HCT116 (cell line): Measurements from ENCODE around the gene EIF6. TPM values are rescaled to one million over a fixed set of nuclear protein-coding genes. Genes with fewer than 3 reads are reported as not detected.

Experiments
- ATAC-seq: fragments of 200-7000 bp; cut with Tn5 transposase; 2 replicates; pipeline ENCODE4 v1.9.1; 2020; ENCODE audit warnings: mild to moderate bottlenecking, moderate library complexity
- BruUV-seq: library from RNA; stranded (reverse); fragments of 400-500 nt; replicated peaks from 2 replicates; lab custom pipeline; 2021; lab: Mats Ljungman, UMichigan
- CTCF ChIA-PET: fragments of 300-600 bp; sonication (Branson Sonifier 250); formaldehyde crosslinking; loops from one replicate; lab custom pipeline; 2021; ENCODE audit warnings: antibody characterized with exemption; lab: Charles Lee
- POLR2A ChIA-PET: fragments of 300-600, 350-600 bp; sonication (Branson Sonifier 250); formaldehyde crosslinking; loops from one replicate; lab custom pipeline; 2021; ENCODE audit warnings: antibody characterized with exemption; lab: Charles Lee
- RAD21 ChIA-PET, 2 experiments: fragments of 300-600 bp; sonication (Branson Sonifier 250); formaldehyde crosslinking; loops; one replicate each; lab custom pipeline; 2023; ENCODE audit warnings: low total read pairs in 2 of 2; ENCODE audit not compliant: uncharacterized antibody in 2 of 2, unreplicated experiment in 2 of 2, low non-redundant PET in 1 of 2; lab: Charles Lee
- DNase-seq: peaks from one replicate; pipeline ENCODE4 v3.0.0-alpha.2; 2010; ENCODE audit warnings: low read depth, low spot score
- H2AFZ ChIP-seq: fragments of 200-600 bp; shearing (Covaris generic), sonication (generic); 2 replicates; pipeline ENCODE4 v1.6.1; 2017; ENCODE audit warnings: low read depth, mixed run types, mixed read lengths, antibody characterized with exemption, low read length; ENCODE audit not compliant: poor library complexity, severe bottlenecking
- H3K27ac ChIP-seq: 2 replicates; pipeline ENCODE4 v1.5.1; 2012; ENCODE audit warnings: low read depth, low read length
- H3K27me3 ChIP-seq: fragments of 200-600 bp; sonication (generic); 2 replicates; pipeline ENCODE4 v1.6.1; 2016; ENCODE audit warnings: mixed run types, low read length, mixed read lengths; ENCODE audit not compliant: insufficient read depth
- H3K36me3 ChIP-seq, 2 experiments: fragments of 200-500 bp in 1 of 2; fragments of 200-600 bp in 1 of 2; sonication (Bioruptor generic) in 1 of 2; sonication (generic) in 1 of 2; 2 replicates each; pipeline versions ENCODE4 v1.5.1 to v1.6.1; 2014 to 2016; ENCODE audit warnings: low read length in 2 of 2, inconsistent platforms in 1 of 2, mixed read lengths in 1 of 2, mixed run types in 1 of 2; ENCODE audit not compliant: insufficient read depth in 2 of 2, control insufficient read depth in 1 of 2
- H3K4me1 ChIP-seq, 2 experiments: fragments of 200-600 bp in 1 of 2; sonication (generic) in 1 of 2; 2 replicates each; pipeline versions ENCODE4 v1.5.1 to v1.6.1; 2012 to 2017; ENCODE audit warnings: low read length in 2 of 2, inconsistent platforms in 1 of 2, mild to moderate bottlenecking in 1 of 2, mixed read lengths in 1 of 2, mixed run types in 1 of 2, moderate library complexity in 1 of 2; ENCODE audit not compliant: insufficient read depth in 2 of 2, control insufficient read depth in 1 of 2
- H3K4me2 ChIP-seq: fragments of 200-600 bp; sonication (generic); 2 replicates; pipeline ENCODE4 v1.6.1; 2017; ENCODE audit warnings: mixed run types, low read length, mixed read lengths
- H3K4me3 ChIP-seq, 2 experiments: fragments of 200-600 bp in 1 of 2; sonication (generic) in 1 of 2; replicated peaks in 1 of 2; 2 replicates each; pipeline ENCODE4 v1.5.1; 2011 to 2016; ENCODE audit warnings: low read length in 2 of 2, control low read depth in 1 of 2, low read depth in 1 of 2, mild to moderate bottlenecking in 1 of 2, mixed read lengths in 1 of 2, mixed run types in 1 of 2
- H3K79me2 ChIP-seq: fragments of 200-600 bp; sonication (generic); 2 replicates; pipeline ENCODE4 v1.6.1; 2017; ENCODE audit warnings: mild to moderate bottlenecking, mixed run types, low read length, moderate library complexity, mixed read lengths; ENCODE audit not compliant: insufficient read depth
- H3K9ac ChIP-seq: fragments of 200-600 bp; sonication (generic); 2 replicates; pipeline ENCODE4 v1.6.1; 2016; ENCODE audit warnings: low read length, mixed read lengths
- H3K9me2 ChIP-seq: fragments of 200-600 bp; sonication (generic), shearing (Covaris generic); 2 replicates; pipeline ENCODE4 v1.6.1; 2017; ENCODE audit warnings: mixed run types, mild to moderate bottlenecking, moderate library complexity; ENCODE audit not compliant: insufficient read depth
- H3K9me3 ChIP-seq, 2 experiments: fragments of 200-500 bp in 1 of 2; fragments of 200-600 bp in 1 of 2; sonication (Bioruptor generic) in 1 of 2; sonication (generic) in 1 of 2; 2 replicates each; pipeline ENCODE4 v1.6.1; 2014 to 2017; ENCODE audit warnings: low read length in 2 of 2, mixed read lengths in 2 of 2, inconsistent platforms in 1 of 2, low read depth in 1 of 2, mild to moderate bottlenecking in 1 of 2, mixed run types in 1 of 2, moderate library complexity in 1 of 2; ENCODE audit not compliant: control insufficient read depth in 1 of 2, insufficient read depth in 1 of 2
- H4K20me1 ChIP-seq: fragments of 200-600 bp; sonication (generic), shearing (Covaris generic); 2 replicates; pipeline ENCODE4 v1.6.1; 2017; ENCODE audit warnings: mixed run types, mild to moderate bottlenecking, moderate library complexity; ENCODE audit not compliant: insufficient read depth
- CEBPB ChIP-seq: IDR thresholded peaks from 2 replicates; pipeline ENCODE4 v1.6.1; 2012; ENCODE audit warnings: low read depth
- CTCF ChIP-seq, 3 experiments: fragments of 200-600 bp in 1 of 3; sonication (generic) in 1 of 3; IDR thresholded peaks in 2 of 3; conservative IDR thresholded peaks in 1 of 3; 2 replicates each; pipeline ENCODE4 v1.5.1; 2012 to 2017; ENCODE audit warnings: low read depth in 2 of 3, low read length in 2 of 3, antibody characterized with exemption in 1 of 3, borderline replicate concordance in 1 of 3, control low read depth in 1 of 3, mild to moderate bottlenecking in 1 of 3, mixed read lengths in 1 of 3, mixed run types in 1 of 3, moderate library complexity in 1 of 3; ENCODE audit not compliant: insufficient read depth in 1 of 3
- EZH2 ChIP-seq: fragments of 200-600 bp; sonication (generic); IDR thresholded peaks from 2 replicates; pipeline ENCODE4 v1.6.1; 2017; ENCODE audit warnings: antibody characterized with exemption, mixed run types
- EZH2phosphoT487 ChIP-seq: fragments of 200-600 bp; IDR thresholded peaks from 2 replicates; pipeline ENCODE4 v1.6.1; 2018; ENCODE audit warnings: antibody characterized with exemption, borderline replicate concordance
- FOSL1 ChIP-seq: IDR thresholded peaks from 2 replicates; pipeline ENCODE4 v1.6.1; 2012; ENCODE audit warnings: low read depth
- POLR2A ChIP-seq: IDR thresholded peaks from 2 replicates; pipeline ENCODE4 v1.7.0; 2011; ENCODE audit warnings: borderline replicate concordance; ENCODE audit not compliant: insufficient read depth, insufficient read length; ENCODE audit errors: extremely low read depth
- POLR2AphosphoS5 ChIP-seq: IDR thresholded peaks from 2 replicates; pipeline ENCODE4 v1.6.1; 2011; ENCODE audit warnings: mild to moderate bottlenecking, low read depth, low read length, moderate library complexity
- RAD21 ChIP-seq: IDR thresholded peaks from 2 replicates; pipeline ENCODE4 v1.6.1; 2012; ENCODE audit warnings: low read depth, mild to moderate bottlenecking
- SIN3A ChIP-seq: IDR thresholded peaks from 2 replicates; pipeline ENCODE4 v1.6.1; 2012; ENCODE audit warnings: low read depth
- SP1 ChIP-seq: IDR thresholded peaks from 2 replicates; pipeline ENCODE4 v1.6.1; 2012; ENCODE audit warnings: low read depth
- SRF ChIP-seq: IDR thresholded peaks from 2 replicates; pipeline ENCODE4 v1.6.1; 2012; ENCODE audit warnings: low read depth
- ZBTB33 ChIP-seq: IDR thresholded peaks from 2 replicates; pipeline ENCODE4 v1.6.1; 2011; ENCODE audit warnings: mild to moderate bottlenecking, low read length, moderate library complexity; ENCODE audit not compliant: insufficient replicate concordance; ENCODE audit errors: extremely low read depth
- ZFX ChIP-seq: fragments of 450-650 bp; IDR thresholded peaks from 2 replicates; pipeline ENCODE4 v1.6.1; 2017
- ZNF274 ChIP-seq: fragments of 200-500 bp; sonication (Bioruptor generic); IDR thresholded peaks from 2 replicates; pipeline ENCODE4 v1.6.1; 2014; ENCODE audit warnings: mild to moderate bottlenecking, low read depth, low read length, inconsistent platforms
- intact Hi-C: fragments of 100-400 bp; cut with micrococcal nuclease; formaldehyde crosslinking; loops from 2 replicates; pipeline ENCODE4 v1.10.0; 2022
- total RNA-seq: library from RNA; stranded (reverse); gene quantifications from one replicate; pipeline ENCODE4 v1.2.1, GENCODE V29; 2021; ENCODE audit not compliant: unreplicated experiment

EIF6 gene
- total RNA-seq, 1 experiment from 2014 or later: 209 TPM

DNA sequence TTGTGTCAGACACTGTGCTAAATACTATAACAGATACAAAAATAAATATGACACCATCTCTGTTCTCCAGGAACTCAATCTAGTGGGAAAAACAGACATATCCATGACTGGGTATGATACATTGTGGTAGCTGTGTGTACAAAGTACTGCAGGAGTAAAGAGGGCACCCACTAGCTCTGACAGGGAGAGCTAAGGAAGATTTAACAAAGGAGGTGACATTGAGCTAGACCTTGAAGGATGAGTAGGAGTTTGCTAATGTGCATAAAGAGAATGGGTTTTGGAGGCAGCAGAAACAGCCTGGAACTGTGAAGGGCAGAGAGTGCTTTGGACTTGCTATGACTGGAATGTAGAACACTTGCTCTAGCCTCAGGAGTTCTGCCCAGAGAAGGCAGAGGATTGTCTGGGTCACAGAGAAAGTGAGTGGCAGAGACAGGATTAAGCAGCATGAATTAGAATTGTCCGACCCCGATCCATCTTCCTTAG lies 43.7 kb downstream of the EIF6 start (continued):
- TF ChIP-seq POLR2AphosphoS5 (no peak), ZFX (no peak)

DNA sequence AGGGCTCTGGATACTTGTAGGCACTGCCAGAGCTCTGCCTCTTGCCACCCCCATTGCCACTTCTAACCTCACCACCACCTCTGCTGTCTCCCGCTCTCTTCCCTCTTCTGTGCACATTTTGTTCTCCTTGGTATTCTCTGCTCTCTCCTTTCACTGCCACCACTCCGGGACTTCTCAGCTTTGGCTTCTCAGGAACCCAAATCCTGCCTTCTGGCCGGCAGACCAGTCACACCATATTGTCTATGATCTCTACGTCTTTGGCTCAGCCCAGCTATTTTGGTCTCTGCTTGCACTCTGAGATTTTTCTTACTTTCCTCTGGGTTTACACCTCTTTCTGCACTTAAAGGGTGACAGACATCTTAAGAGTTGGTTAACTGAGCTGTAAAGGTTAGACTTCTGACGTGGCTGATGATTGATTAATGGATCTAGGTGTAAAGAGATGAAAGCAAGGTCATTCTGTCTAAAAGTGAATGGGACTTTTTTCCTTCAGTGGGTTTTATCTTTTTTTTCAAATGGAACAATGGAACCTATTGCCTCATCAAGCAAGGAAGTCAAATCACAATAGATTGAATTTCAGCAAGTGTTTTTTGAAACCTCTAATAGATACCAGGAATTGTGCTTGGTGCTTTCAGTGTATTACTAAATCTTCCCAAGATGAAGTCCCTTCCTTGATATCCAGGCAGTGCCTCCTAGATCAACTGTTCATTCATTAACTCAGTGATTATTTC lies 44.3 kb downstream of the EIF6 start:
- Histone ChIP-seq H2AFZ (no peak overlapping the region), H3K27ac (no peak overlapping the region), H3K9me3 (no peaks in the 10 kb centered on the region), H3K4me3 (no peak overlapping the region), H3K27me3 (no peaks in the 10 kb centered on the region), H4K20me1 (no peaks in the 10 kb centered on the region), H3K79me2 (no peaks in the 10 kb centered on the region), H3K36me3 (no peaks in the 10 kb centered on the region), H3K4me1 (no peaks in the 10 kb centered on the region), H3K9ac (no peak overlapping the region), H3K4me2 (no peak overlapping the region), H3K9me2 (no peaks in the 10 kb centered on the region)
- ChIA-PET CTCF (no interaction called here), RAD21 (no interaction called here), POLR2A (no interaction called here)
- TF ChIP-seq POLR2AphosphoS5: no peak
- no peak for TF ChIP-seq EZH2
- TF ChIP-seq FOSL1: no peak
- no peak for TF ChIP-seq SRF
- TF ChIP-seq EZH2phosphoT487: no peak
- no peak for TF ChIP-seq SIN3A
- no peak for TF ChIP-seq ZNF274
- no peak for TF ChIP-seq POLR2A
- no TSS peak for BruUV-seq
- intact Hi-C loops: no loop called here
- no peak for DNase-seq
- ATAC-seq: no peak

- no TSS peak for BruUV-seq
- no peak overlapping the region for H3K4me2 ChIP-seq
- H3K27me3 ChIP-seq: no peaks in the 10 kb centered on the region
- H3K27ac ChIP-seq: no peak overlapping the region
- RAD21 ChIA-PET: no interaction called here
- no peaks in the 10 kb centered on the region for H3K79me2 ChIP-seq
- CTCF ChIA-PET: no interaction called here
- no peaks in the 10 kb centered on the region for H3K9me2 ChIP-seq
- H4K20me1 ChIP-seq: no peaks in the 10 kb centered on the region
- no peaks in the 10 kb centered on the region for H3K36me3 ChIP-seq
- ATAC-seq (no peak), DNase-seq (no peak)
- POLR2A ChIA-PET: no interaction called here
- intact Hi-C loops: no loop called here
- no peak overlapping the region for H3K9ac ChIP-seq
- H3K4me3 ChIP-seq: no peak overlapping the region
- no peak overlapping the region for H2AFZ ChIP-seq
- no peaks in the 10 kb centered on the region for H3K9me3 ChIP-seq
- no peaks in the 10 kb centered on the region for H3K4me1 ChIP-seq
- TF ChIP-seq POLR2A: no peak
- no peak for TF ChIP-seq RAD21
- no peak for TF ChIP-seq EZH2
- TF ChIP-seq CTCF (IDR thresholded peaks at IDR 0.05 in 2 of 3, conservative IDR thresholded peaks at IDR 0.05 in 1 of 3; ENCODE audit: borderline replicate concordance in 1 of 3, insufficient read depth in 1 of 3, low read depth in 2 of 3, low read length in 2 of 3): no peak
- TF ChIP-seq ZFX: no peak
- TF ChIP-seq FOSL1: no peak
- no peak for TF ChIP-seq SIN3A
- no peak for TF ChIP-seq SP1
- TF ChIP-seq CEBPB: no peak
- no peak for TF ChIP-seq POLR2AphosphoS5
- TF ChIP-seq EZH2phosphoT487: no peak
- TF ChIP-seq ZBTB33: no peak
Observed at GRCh38 chr20:35238735-35239134, 45.8 kb downstream of the EIF6 start.
